CD14-positive monocyte (primary cell): ENCODE data around the gene PREX1. TPM values are rescaled to one million over a fixed set of nuclear protein-coding genes. Genes with fewer than 3 reads are reported as not detected.
A peak's percentile ranks its signal among the peaks of the same experiment; 100 is the strongest.

Source experiments
- DNase-seq, 3 donors: peaks; one replicate each; pipeline ENCODE4 v3.0.0-alpha.2; 2011 to 2022
- H2AFZ ChIP-seq: 2 replicates; pipeline ENCODE4 v1.6.0; 2012; ENCODE audit warnings: mild to moderate bottlenecking, low read depth, low read length, inconsistent platforms; ENCODE audit not compliant: insufficient read depth, poor library complexity, severe bottlenecking
- H3K27ac ChIP-seq, 2 donors: 1 replicate in 1 of 2; 2 replicates in 1 of 2; pipeline ENCODE4 v1.5.1; 2012 to 2013; ENCODE audit warnings: low read length in 2 of 2, control low read depth in 1 of 2, inconsistent platforms in 1 of 2, low read depth in 1 of 2, mild to moderate bottlenecking in 1 of 2
- H3K27me3 ChIP-seq, 2 donors: one replicate each; pipeline versions ENCODE4 v1.6.0 to v1.6.1; 2011 to 2013; ENCODE audit warnings: low read length in 2 of 2; ENCODE audit not compliant: control insufficient read depth in 2 of 2, insufficient read depth in 2 of 2
- H3K36me3 ChIP-seq, 2 donors: replicated peaks in 1 of 2; 1 replicate in 1 of 2; 2 replicates in 1 of 2; pipeline versions ENCODE4 v1.5.1 to v1.6.1; 2012 to 2013; ENCODE audit warnings: low read length in 2 of 2, control low read depth in 1 of 2, inconsistent platforms in 1 of 2, mild to moderate bottlenecking in 1 of 2; ENCODE audit not compliant: insufficient read depth in 2 of 2, control insufficient read depth in 1 of 2
- H3K4me1 ChIP-seq, 2 donors: 1 replicate in 1 of 2; 2 replicates in 1 of 2; pipeline versions ENCODE4 v1.5.1 to v1.6.1; 2012 to 2013; ENCODE audit warnings: low read length in 2 of 2, control low read depth in 1 of 2, inconsistent platforms in 1 of 2, mild to moderate bottlenecking in 1 of 2, moderate library complexity in 1 of 2; ENCODE audit not compliant: insufficient read depth in 2 of 2, control insufficient read depth in 1 of 2
- H3K4me2 ChIP-seq: replicated peaks from 2 replicates; pipeline ENCODE3; 2012; ENCODE audit warnings: low read length, moderate library complexity, mild to moderate bottlenecking; ENCODE audit not compliant: poor library complexity, severe bottlenecking; ENCODE audit errors: extremely low read depth
- H3K4me3 ChIP-seq, 3 experiments: fragments of 200-600 bp in 1 of 3; sonication (generic) in 1 of 3; replicated peaks in 1 of 3; 1 replicate in 2 of 3; 2 replicates in 1 of 3; pipeline ENCODE4 v1.5.1; 2011 to 2013; ENCODE audit warnings: low read length in 3 of 3, mild to moderate bottlenecking in 3 of 3, control low read depth in 2 of 3, low read depth in 2 of 3, inconsistent platforms in 1 of 3, moderate library complexity in 1 of 3
- H3K79me2 ChIP-seq: 2 replicates; pipeline ENCODE4 v1.6.0; 2012; ENCODE audit warnings: mild to moderate bottlenecking, control low read depth, inconsistent platforms, low read length, moderate library complexity; ENCODE audit not compliant: insufficient read depth
- H3K9ac ChIP-seq: 2 replicates; pipeline ENCODE4 v1.6.0; 2017; ENCODE audit warnings: low read length, mild to moderate bottlenecking; ENCODE audit not compliant: insufficient read depth, poor library complexity, severe bottlenecking
- H3K9me3 ChIP-seq, 2 donors: replicated peaks in 1 of 2; 1 replicate in 1 of 2; 2 replicates in 1 of 2; pipeline versions ENCODE4 v1.5.1 to v1.6.1; 2012 to 2013; ENCODE audit warnings: low read length in 2 of 2, control low read depth in 1 of 2; ENCODE audit not compliant: control insufficient read depth in 1 of 2, insufficient read depth in 1 of 2
- H4K20me1 ChIP-seq: 2 replicates; pipeline ENCODE4 v1.6.0; 2012; ENCODE audit warnings: mild to moderate bottlenecking, low read length, control low read depth, moderate library complexity; ENCODE audit not compliant: insufficient read depth
- H3K27ac Mint-ChIP-seq, 7 donors: one replicate each; pipeline ENCODE4 v1.8.0; 2020; ENCODE audit warnings: mild to moderate bottlenecking in 7 of 7, mixed read lengths in 7 of 7, moderate library complexity in 6 of 7, inconsistent platforms in 2 of 7
- H3K27me3 Mint-ChIP-seq, 3 donors: one replicate each; pipeline ENCODE4 v1.8.0; 2021 to 2022; ENCODE audit warnings: low read depth in 3 of 3, mild to moderate bottlenecking in 3 of 3, mixed read lengths in 3 of 3, moderate library complexity in 3 of 3, inconsistent platforms in 1 of 3
- H3K36me3 Mint-ChIP-seq, 2 donors: one replicate each; pipeline ENCODE4 v1.8.0; 2020; ENCODE audit warnings: mixed read lengths in 2 of 2, inconsistent platforms in 1 of 2, mild to moderate bottlenecking in 1 of 2
- H3K4me1 Mint-ChIP-seq: one replicate; pipeline ENCODE4 v1.8.0; 2020; ENCODE audit warnings: mild to moderate bottlenecking, mixed read lengths
- H3K4me3 Mint-ChIP-seq, 2 donors: one replicate each; pipeline ENCODE4 v1.8.0; 2020; ENCODE audit warnings: mild to moderate bottlenecking in 2 of 2, mixed read lengths in 2 of 2, moderate library complexity in 1 of 2
- H3K9me3 Mint-ChIP-seq, 7 donors: one replicate each; pipeline ENCODE4 v1.8.0; 2020 to 2022; ENCODE audit warnings: mixed read lengths in 7 of 7, mild to moderate bottlenecking in 6 of 7, moderate library complexity in 6 of 7, inconsistent platforms in 2 of 7
- CTCF ChIP-seq: fragments of 200-600 bp; IDR thresholded peaks from one replicate; pipeline ENCODE4 v1.8.0; 2022; ENCODE audit warnings: antibody characterized with exemption, mild to moderate bottlenecking
- WGBS: methylation state at CpG from one replicate; pipeline ENCODE4 v1.1.5; 2013; ENCODE audit warnings: missing lambda C conversion rate; ENCODE audit not compliant: insufficient coverage; 5-methylcytosine and 5-hydroxymethylcytosine counted together
- intact Hi-C, 2 donors: fragments of 100-400 bp; cut with micrococcal nuclease; formaldehyde crosslinking; loops; one replicate each; pipeline versions ENCODE4 v1.15.0 to v1.15.1; 2023
- polyA plus RNA-seq, 3 donors: library from polyadenylated mRNA; depleted of rRNA in 1 of 3; unstranded in 2 of 3; stranded (reverse) in 1 of 3; fragments of 300-500 nt in 2 of 3; fragments of >200 nt in 1 of 3; fragmentation: Illumina TruSeq in 2 of 3; gene quantifications; 1 replicate in 2 of 3; 2 replicates in 1 of 3; pipeline ENCODE4 v1.2.3, GENCODE V29; 2012 to 2021

Gene PREX1
- polyA plus RNA-seq, 3 donors = 24.3 to 114 (median 27.5) TPM

GRCh38 chr20:48626938-48627736 lies 200.7 kb downstream of the PREX1 start:
- peak overlapping the region; percentile 68 to 90 (median 85) for H3K27ac Mint-ChIP-seq
- H3K4me3 Mint-ChIP-seq = no peak overlapping the region
- Histone ChIP-seq H3K27me3 (no peaks in the 10 kb centered on the region), H3K4me3 (no peak overlapping the region), H3K9me3 (no peaks in the 10 kb centered on the region), H4K20me1 (peaks cover 99% of the 10 kb centered on the region), H3K4me1 (peaks cover 6 to 18% of the 10 kb centered on the region in 2 donors), H3K4me2 (no peak overlapping the region), H3K36me3 (peaks cover 85 to 97% of the 10 kb centered on the region in 2 donors), H2AFZ (no peak overlapping the region), H3K79me2 (no peaks in the 10 kb centered on the region), H3K9ac (no peak overlapping the region), H3K27ac (peak overlapping the region; percentile 4 to 65)
- H3K9me3 Mint-ChIP-seq = peaks cover 0 to 1% (median 0%) of the 10 kb centered on the region in 7 donors
- no peak for TF ChIP-seq CTCF
- H3K27me3 Mint-ChIP-seq = peaks cover 0 to 2% (median 2%) of the 10 kb centered on the region in 3 donors
- H3K36me3 Mint-ChIP-seq = peaks cover 80 to 97% of the 10 kb centered on the region in 2 donors
- H3K4me1 Mint-ChIP-seq = peaks cover 29% of the 10 kb centered on the region
- 39% methylated on average over 7 of the region's 18 CpGs for WGBS
- DNase-seq = peak in 1 of 3 donors; percentile 29
- intact Hi-C loops = loop anchor here in 1 of 2 donors (10.0 kb wide), 1 partner anchor 842 kb away; the partner anchor contains the start of gene SULF2

GRCh38 chr20:48626226-48626937 lies 201.4 kb downstream of the PREX1 start:
- peaks cover 34% of the 10 kb centered on the region for H3K4me1 Mint-ChIP-seq
- no peak for TF ChIP-seq CTCF
- no peak overlapping the region for H3K4me3 ChIP-seq
- peak; percentile 51 to 86 (median 53) for DNase-seq
- H3K27me3 ChIP-seq = no peaks in the 10 kb centered on the region
- H3K4me2 ChIP-seq = no peak overlapping the region
- 33% methylated on average over 23 of the region's 24 CpGs for WGBS
- H3K79me2 ChIP-seq = no peaks in the 10 kb centered on the region
- H3K27me3 Mint-ChIP-seq = peaks cover 0 to 4% (median 2%) of the 10 kb centered on the region in 3 donors
- H2AFZ ChIP-seq = no peak overlapping the region
- no peak overlapping the region for H3K4me3 Mint-ChIP-seq
- peaks cover 0 to 1% (median 0%) of the 10 kb centered on the region in 7 donors for H3K9me3 Mint-ChIP-seq
- H3K36me3 Mint-ChIP-seq = peaks cover 73 to 90% of the 10 kb centered on the region in 2 donors
- H3K27ac ChIP-seq = peak overlapping the region; percentile 29 to 65
- peaks cover 99% of the 10 kb centered on the region for H4K20me1 ChIP-seq
- H3K36me3 ChIP-seq = peaks cover 77 to 90% of the 10 kb centered on the region in 2 donors
- H3K9me3 ChIP-seq = no peaks in the 10 kb centered on the region
- peak overlapping the region; percentile 68 to 90 (median 85) for H3K27ac Mint-ChIP-seq
- peaks cover 11 to 23% of the 10 kb centered on the region in 2 donors for H3K4me1 ChIP-seq
- H3K9ac ChIP-seq = no peak overlapping the region
- intact Hi-C loops = loop anchor here in 1 of 2 donors (10.0 kb wide), 1 partner anchor 842 kb away; the partner anchor contains the start of gene SULF2
